ENCODE measurements around the gene LARP4.
"Not testable (repeated sequence)": the region's sequence is repeated elsewhere in the genome, so short reads cannot be mapped to it uniquely, and the experiment has no call there.

LARP4 gene

DNA sequence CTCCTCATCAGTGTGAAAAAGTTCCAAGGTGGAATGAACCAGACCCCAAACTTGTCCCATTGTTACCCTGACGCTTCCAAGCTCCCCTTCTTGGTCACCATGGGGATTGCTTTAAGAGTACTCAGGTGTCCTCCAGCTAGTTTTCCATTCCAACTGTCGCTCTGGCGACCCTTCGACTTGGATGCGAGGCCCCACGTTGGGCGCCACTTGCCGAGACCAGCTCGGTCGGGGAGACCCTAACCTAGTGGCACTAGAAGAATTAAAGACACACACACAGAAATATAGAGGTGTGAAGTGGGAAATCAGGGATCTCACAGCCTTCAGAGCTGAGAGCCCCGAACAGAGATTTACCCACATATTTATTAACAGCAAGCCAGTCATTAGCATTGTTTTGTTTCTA lies 97.4 kb downstream of the LARP4 start:
- not testable (repeated sequence) for FAIRE-seq

DNA sequence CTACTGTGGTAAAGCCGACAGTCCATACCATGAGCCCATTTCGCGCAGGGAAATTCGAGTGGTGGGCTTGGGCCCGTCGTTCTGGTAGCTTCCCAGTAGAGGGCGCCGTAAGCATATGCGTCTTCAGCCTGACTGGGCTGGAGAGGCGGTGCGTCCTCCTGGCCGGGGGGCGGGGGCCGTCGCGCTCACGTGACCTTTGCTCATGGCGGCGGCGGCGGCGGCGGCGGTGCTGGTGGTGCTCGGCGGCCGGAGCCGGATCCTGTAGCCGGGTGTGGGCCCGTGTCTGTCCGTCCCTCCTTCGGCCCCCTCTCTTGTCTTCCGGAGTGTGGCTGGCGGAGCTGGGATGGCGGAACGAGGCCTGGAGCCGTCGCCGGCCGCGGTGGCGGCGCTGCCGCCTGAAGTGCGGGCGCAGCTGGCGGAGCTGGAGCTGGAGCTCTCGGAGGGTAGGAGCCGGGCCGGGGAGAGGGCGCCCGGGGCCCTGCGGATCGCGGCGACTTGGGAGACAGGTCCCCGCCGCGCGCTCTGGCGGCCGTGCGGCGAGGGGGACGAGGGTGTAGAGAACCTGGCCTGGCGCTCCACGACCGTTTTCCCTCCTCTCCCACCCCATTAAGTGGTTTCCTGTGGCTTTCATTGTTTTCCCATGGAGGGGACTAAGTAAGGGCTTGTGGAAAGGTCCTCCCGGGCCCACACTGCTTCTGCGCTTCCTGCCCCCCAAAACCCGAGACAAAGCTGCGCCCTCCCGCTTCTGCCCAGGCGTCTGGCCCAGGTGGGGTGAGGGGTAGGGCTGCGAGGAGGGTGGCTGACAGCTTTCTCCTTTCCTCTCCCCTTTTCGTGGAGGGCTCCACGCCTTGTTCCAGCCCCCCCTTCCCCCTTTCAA lies 104.4 kb downstream of the LARP4 start, which contains the start of gene DIP2B:
TSS of gene DIP2B (plus strand) at position 188 of the 877 bp plus-strand sequence. CDS start at position 344, 156 bp downstream.
- no peak for FAIRE-seq

DNA sequence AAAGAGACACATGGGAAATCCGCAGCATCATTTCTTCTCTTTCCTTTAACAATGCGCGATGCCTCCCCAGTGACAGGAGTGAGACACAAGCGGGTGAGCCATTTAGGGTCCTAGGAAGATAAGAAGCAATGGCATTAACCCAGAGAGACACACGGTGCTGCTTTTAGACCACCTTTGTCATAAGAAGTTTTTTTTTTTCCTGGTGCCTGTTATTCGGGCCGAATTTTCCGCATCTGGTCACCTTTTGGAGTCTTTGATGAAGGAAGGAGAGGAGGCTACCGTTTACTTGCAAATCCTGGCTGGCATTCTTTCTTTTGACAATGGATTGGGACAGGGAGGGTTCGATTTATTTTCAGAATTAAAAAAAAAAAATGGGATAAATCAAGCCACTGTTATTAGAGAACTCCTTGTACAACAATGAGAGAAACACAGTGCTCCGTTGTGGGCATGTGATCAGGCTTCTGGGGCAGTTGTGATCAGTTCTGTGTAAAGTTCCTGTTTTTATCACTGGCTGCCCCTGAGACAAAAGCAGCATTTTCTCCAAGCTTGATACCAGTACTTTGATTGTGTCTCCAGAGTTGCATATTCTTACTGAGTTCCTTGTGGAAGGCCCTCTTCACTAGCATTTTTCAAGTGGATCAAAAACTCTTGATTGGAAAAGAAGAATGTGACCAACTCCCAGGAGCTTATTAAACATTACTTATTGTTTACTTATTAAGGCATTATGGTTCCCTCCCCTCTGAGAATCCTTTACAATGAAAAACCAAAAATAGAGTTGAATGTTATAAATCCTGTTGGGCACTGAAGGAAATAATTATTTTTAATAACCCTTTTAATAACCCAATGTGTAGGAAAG lies 105.2 kb downstream of the LARP4 start:
- FAIRE-seq: no peak

DNA sequence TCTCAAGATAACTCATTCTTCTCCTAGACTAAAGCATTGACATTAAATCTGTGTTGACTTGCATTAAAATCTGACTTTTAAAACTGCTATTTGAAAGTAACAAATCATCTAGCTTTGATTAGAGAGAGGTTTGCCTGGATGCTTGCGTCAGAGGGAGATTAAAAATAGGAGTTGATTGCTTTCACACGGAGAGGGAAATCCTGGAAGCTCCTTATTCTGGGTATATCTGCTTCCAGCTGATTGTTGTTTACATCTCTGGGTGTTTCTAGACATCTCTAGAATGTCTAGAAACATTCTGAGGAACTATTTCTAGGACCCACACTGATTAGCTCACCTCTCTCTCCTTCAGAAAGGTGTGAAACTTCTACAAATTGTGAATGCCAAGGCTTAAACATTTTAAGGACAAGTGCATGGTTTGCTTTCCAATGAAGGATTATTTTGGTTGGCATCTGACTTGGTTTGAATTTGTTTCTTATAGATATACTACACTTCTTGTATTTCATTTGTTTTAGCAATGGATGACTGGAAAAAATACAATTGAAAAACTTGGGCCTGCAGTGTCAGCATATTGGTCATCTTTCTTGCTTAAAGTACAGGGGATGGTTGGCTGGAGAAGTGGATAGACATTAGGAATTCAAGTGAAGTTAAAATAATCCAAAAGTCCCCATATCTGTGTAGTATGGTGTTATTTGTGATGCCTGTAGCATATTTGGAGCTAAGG lies 106.2 kb downstream of the LARP4 start:
- FAIRE-seq: no peak

DNA sequence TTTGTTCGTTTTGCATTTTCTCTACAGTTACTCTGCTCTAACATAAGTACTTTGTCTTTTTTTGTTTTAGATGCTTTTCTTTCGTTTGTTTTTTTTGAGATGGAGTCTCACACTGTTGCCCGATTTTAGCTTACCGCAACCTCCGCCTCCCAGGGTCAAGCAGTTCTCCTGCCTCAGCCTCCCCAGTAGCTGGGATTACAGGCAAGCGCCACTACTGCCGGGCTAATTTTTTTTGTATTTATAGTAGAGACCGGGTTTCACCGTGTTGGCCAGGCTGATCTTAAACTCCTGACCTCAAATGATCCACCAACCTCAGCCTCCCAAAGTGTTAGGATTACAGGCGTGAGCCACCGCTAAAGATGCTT lies 106.8 kb downstream of the LARP4 start:
- FAIRE-seq: no peak

DNA sequence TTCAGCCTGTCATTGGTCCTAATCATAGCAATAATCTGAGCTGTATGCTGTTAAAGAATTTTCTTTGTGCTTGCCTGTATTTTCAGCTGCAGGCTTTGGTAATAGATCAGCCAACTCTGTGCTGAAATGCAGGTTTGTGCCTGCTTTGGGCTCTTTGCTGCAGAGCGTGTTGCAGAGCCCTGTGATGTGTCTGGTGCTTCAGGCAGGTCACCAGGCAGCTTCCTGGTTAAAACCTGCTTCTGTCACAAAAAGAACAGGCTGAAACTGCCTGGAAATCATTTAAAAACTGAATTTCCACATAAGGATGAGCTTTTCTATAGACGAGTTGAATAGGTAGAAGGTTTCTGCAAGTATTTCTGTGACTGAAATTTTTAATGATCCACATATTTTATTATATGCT lies 107.2 kb downstream of the LARP4 start:
- FAIRE-seq: no peak

DNA sequence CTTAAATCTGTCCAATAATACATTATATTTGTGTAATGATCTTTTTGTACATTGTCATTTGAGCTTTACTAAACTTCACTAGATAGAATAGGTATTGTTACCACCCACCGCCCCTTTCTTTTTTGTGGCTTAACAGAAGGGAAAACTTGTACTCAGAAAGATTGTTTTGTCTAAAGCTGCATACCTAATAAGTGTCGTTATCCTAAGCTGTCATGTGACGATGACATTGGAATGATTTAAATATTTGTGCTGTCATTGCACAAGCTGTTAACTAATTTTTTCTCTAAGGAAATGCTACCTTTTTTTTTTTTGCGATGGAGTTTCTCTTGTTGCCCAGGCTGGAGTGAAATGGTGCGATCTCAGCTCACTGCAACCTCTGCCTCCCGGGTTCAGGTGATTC lies 107.7 kb downstream of the LARP4 start:
- no peak for FAIRE-seq

DNA sequence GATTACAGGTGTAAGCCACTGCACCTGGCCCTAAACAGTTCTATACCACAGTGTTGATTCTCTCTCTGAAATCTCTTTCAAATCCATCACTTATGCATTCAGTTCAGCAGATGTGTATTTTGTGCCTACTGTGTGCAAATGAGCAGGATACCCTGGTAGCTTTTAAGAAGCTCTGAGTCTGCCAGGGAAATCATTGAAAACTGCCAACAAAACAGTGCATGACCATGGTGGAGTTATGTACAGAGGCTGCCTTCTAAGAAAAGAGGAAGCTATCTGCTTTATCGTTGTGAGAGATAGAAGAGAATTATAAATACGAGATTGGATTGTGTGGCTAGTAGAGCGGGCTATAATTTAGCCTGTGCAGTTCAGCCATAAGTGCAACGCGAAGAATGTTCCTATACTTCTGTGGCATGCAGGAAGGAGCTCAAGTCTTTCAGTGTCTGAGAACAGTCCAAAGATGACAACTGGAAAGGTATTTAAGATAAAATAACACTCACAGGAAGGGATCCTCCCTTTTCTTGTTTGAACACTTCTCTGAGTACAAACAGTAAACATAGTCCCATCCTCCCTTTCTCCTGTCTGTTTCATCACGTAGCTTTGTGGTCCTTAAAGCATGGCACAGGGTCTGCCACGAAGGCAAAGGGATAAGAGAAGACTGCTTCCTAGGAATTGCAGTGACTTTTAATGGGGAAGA lies 108.4 kb downstream of the LARP4 start:
- FAIRE-seq: no peak

DNA sequence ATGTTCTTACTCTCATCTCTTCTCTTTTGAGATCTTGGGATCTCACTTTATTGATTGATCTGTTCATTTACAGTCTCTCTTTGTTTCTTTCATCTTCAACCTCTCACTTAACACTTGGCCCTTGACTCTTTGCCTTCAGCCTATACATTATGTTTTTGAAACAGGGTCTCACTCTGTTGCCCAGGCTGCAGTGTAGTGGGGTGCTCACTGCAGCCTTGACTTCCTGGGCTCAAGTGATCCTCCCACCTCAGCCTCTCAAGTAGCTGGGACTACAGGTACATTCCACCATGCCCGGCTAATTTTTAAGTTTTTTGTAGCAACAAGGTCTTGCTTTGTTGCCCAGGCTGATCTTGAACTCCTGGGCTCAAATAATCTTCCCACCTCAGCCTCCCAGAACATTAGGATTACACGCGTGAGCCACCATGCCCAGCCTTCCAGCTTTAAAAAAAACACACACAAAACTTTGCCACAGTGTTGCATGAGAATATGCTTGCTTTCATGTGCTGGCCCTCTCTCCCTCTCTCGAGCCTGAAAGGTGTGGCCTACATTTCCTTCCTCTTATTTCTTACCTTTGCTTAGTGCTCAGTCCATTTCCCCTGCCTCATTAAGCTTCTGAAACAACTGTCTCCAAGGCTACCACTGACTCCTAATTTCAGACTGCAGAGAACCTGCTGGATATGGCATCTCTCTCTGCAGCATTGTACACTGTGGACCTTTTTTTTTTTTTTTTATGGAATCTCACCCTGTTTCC lies 114.0 kb downstream of the LARP4 start:
- no peak for FAIRE-seq

DNA sequence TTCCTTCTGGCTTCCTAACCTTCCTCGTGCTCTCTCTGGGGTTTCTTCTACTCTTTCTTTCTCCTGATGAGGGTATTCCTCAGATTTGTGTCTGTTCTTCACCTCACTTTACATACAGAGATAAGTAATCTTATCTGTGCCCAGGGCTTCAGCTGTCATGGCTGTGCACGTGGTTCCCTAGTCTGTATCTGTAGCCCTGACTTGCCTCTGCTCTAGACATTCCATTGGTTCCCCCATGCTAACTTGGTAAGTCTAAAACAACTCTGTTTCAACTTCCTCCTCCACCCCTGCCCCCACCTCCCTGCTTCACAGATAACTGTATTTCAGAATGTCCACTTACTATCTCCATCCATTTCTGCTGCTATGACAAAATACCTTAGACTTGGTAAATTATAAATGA lies 114.9 kb downstream of the LARP4 start:
- FAIRE-seq: no peak

DNA sequence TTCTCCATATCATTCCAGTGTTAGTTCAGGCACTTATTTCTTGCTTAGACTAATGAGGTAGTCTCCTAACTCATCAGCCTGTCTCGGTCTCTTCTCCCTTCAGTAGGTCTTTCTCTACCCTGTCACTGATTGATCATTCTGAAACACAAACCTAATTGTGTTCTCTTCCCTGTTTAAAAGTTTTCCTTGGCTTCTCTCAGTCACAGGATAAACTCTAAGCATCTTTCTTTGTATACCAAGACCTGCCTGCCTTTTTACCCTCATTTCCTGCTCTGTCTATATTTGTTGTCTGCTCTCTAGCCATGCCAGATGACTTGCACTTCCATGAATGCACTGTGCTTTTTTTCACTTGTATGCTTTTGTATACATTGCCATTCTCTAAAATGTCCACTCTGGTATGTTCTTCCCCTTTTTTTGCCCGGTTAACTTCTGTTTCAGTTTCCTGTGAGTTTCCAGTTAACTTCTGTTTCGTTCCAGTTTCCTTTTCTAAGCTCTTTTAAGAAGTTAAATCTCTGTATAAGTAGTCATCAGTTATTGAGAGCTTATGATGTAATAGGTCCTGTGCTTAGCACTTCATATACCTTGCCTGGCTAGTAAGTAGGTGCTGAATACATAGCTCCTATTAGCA lies 116.8 kb downstream of the LARP4 start:
- FAIRE-seq: no peak

DNA sequence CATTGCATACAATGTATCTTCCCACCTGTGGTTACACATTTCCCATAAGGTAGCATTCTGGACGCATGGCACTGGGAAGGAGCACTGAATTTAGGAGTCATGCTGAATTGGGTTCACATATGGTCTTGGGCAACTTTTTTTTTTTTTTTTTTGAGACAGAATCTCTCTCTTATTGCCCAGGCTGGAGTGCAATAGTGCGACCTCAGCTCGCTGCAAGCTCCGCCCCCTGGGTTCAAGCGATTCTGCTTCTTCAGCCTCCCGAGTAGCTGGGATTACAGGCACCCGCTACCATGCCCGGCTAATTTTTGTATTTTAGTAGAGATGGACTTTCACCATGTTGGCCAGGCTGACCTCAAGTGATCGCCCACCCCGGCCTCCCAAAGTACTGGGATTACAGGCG lies 117.4 kb downstream of the LARP4 start:
- no peak for FAIRE-seq

DNA sequence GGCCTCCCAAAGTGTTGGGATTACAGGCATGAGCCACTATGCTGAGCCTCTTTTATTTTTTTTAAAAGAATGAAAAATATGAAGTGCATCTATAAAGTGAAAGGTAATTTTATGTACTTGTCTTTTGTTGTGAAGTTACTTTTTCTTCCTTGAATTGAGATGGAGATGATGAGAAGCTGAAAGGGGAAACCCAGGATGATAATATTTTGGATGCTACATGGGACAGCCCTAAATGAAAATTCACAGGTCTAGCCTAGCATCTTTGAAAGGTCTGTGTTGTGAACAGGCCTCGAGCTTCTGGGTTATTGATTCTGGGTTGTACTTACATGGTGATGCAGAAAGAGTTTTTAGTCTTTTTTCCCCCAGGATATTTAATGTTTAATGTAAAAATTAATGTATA lies 118.7 kb downstream of the LARP4 start:
- FAIRE-seq: no peak

DNA sequence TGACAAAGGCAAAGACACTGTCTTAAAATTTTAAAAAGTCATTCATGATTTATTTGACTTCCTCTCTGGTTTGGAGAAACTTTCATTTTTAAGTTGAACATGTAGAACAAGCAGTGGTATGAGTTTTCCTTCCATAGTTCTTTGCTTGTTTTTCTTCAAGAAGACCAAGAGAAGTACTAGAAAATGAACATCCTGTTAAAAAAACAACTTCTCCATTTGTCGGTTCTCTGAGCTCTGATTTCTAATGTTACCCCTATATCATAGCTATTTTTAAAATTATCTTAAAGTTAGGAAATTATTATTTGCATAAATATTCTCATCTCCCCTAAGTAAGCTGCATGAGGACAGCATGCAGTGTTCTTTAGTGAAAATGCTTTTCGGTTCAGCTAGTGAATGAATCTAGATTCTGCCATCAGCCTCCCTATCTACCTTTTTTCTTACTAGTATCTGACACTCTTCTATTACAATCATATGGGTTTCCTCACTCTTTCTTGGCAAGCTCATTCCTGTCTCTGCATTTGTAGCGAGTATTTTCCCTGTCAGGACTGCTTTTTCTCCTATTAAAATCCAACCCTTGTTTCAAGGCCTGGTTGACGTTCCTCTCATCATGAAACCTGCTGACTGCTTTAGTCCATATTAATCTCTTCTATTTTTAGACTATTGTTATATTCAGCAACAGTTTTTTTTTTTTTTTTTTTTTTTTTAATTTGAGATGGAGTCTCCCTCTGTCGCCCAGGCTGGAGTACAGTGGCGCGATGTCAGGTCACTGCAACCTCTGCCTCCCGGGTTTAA lies 119.9 kb downstream of the LARP4 start:
- FAIRE-seq: no peak

DNA sequence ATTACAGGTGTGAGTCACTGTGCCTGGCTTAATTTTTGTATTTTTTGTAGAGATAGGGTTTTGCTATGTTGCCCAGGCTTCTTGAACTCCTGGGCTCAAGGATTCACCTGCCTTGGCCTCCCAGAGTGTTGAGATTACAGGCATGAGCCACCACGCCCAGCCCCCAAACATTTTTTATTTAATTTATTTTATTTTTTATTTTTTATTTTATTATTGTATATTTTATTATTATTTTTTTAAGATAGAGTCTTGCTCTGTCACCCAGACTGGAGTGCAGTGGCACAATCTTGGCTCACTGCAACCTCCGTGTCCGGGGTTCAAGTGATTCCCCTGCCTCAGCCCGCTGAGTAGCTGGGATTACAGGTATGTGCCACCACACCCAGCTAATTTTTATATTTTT lies 121.1 kb downstream of the LARP4 start:
- not testable (repeated sequence) for FAIRE-seq

DNA sequence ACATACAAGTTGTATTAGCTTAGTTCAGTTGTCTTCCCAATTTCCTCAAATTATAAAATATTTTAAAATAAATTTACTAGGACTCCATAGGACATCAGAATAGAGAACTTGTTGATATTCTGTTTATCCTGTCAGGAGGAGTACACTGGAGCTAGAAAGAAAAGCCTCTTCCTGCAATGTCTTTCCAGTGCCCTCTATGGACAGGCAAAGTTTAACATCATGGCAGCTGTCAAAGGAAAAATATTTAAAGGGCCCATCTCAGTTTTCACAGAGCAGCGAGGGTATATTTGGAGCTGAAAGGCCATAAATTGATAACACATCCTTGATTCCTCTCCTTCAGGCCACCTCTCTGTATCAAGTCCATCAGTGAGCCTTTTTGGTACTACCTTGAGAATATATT lies 123.1 kb downstream of the LARP4 start:
- no peak for FAIRE-seq

DNA sequence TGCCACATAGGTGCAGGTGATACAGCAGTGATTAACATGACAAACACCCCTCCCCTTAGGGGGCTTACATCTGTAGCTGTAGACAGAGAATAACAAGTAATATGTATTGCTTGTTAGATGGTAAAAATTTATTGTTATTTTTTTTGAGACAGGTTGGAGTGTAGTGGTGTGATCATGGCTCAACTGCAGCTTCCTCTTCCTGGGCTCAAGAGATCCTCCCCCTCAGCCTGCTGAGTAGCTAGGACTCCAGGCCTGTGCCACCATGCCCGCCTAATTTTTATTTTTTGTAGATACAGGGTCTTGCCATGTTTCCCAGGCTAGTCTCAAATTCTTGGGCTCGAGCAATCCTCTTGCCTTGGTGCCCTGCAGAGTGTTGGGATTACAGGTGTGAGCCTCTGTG lies 123.9 kb downstream of the LARP4 start:
- FAIRE-seq: no peak

DNA sequence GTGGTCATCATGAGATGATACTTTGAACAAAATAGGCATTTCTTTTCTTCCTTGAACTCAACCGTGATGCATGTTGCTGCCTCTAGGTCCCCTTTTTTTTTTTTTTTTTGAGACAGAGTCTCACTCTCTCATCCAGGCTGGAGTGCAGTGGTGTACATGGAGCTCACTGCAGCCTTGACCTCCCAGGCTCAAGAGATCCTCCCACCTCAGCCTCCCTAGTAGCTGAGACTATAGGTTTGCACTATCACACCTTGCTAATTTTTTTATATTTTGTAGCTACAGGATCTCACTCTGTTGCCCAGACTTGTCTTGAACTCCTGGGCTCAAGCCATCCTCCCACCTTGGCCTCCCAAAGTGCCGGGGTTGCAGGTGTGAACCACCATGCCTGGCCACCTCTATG lies 124.7 kb downstream of the LARP4 start:
- FAIRE-seq: no peak

DNA sequence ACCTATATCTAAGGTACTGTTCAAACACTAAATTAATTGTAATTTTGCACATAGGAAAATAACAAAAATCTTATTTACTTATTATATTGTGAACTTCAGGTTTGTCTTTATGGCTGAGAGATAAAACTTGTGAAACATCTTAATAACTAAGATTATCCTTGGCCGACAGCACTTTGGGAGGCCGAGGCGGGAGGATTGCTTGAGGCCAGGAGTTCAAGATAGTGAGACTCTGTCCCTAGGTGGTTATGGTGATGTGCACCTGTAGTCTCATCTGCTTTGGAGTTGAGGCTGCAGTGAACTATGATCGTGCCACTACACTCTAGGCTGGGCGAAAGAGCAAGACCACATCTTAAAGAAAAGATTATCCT lies 126.7 kb downstream of the LARP4 start:
- FAIRE-seq: no peak

DNA sequence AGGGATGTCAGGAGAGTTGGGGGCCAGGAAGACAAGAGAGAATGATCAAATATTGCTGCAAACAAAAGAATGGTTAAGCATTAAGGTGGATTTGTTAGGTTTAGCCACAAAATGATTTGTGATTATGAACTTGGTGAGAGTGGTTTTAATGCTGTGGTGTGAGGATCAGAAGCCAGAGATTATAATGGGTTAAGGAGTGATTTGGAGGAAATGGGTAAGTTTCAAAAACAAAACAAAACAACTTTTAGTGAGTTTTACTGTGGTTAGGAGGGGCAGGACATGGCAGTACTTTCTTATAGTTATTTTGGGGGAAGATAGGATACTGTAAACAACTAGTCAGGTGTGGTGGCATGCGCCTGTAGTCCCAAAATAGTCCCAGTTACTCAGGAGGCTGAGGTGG lies 128.1 kb downstream of the LARP4 start:
- FAIRE-seq: no peak

DNA sequence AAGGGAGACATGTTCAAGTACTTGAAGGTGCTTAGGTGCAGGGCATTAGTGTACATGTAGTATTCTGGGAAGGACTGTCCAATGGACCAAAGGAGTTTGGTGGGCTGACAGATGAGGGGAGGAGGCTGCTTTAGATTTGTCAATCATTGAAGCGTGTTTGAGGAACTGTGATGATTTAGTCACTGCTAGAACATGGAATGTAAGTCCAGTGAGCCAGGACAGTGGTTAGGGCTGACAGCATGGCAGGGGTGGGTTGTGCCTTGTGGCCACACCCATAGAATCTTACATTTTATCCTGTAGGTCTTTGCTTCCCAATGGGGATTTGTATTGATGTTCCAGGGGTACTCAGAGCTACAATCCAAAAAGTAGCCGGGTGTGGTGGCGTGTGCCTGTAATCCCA lies 128.7 kb downstream of the LARP4 start:
- no peak for FAIRE-seq
